Regular cardiac myocyte (primary cell): Measurements from ENCODE around the gene OR8G1. TPM values are rescaled to one million over a fixed set of nuclear protein-coding genes. Genes with fewer than 3 reads are reported as not detected.

Experiments
- total RNA-seq: library from RNA; depleted of rRNA; stranded (reverse); fragments of >200 nt; gene quantifications from 2 replicates; pipeline ENCODE4 v1.2.3, GENCODE V29; 2014

Gene OR8G1, protein sequence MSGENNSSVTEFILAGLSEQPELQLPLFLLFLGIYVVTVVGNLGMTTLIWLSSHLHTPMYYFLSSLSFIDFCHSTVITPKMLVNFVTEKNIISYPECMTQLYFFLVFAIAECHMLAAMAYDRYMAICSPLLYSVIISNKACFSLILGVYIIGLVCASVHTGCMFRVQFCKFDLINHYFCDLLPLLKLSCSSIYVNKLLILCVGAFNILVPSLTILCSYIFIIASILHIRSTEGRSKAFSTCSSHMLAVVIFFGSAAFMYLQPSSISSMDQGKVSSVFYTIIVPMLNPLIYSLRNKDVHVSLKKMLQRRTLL
- not detected in 2 replicates for total RNA-seq

GRCh38 chr11:124240621-124241397 lies at the start of gene OR8G1:
Gene OR8G1, plus strand, starts transcription at chr11:124241095. Its CDS starts 8,581 bp downstream, at chr11:124249676.

GRCh38 chr11:124256076-124256475 lies 15.2 kb downstream of the OR8G1 start, which contains the start of gene OR8G5:
Gene OR8G5, plus strand, starts transcription at chr11:124256376. Its CDS starts 8,556 bp downstream, at chr11:124264932.

Other genes starting within 250 kb of the OR8G1 start
- gene OR10G6, start 245.9 kb upstream of the OR8G1 start, total RNA-seq, result not detected in 2 replicates
- not detected in 2 replicates for gene OR10G4, start 228.1 kb upstream of the OR8G1 start, total RNA-seq
- gene OR10G9, start 218.1 kb upstream of the OR8G1 start, total RNA-seq, result not detected in 2 replicates
- not detected in 2 replicates for gene OR10G8, start 214.3 kb upstream of the OR8G1 start, total RNA-seq
- not detected in 2 replicates for gene OR10G7, start 199.8 kb upstream of the OR8G1 start, total RNA-seq
- 11.5 and 13.5 TPM in 2 replicates for gene VWA5A, start 125.6 kb upstream of the OR8G1 start, total RNA-seq
- not detected in 2 replicates for gene OR10D3, start 57.8 kb upstream of the OR8G1 start, total RNA-seq
- not detected in 2 replicates for gene OR8G5, start 15.3 kb downstream of the OR8G1 start, total RNA-seq
- under 0.01 TPM in 1 of 2 replicates, not detected in the other for gene OR8D1, start 72.9 kb downstream of the OR8G1 start, total RNA-seq
- gene OR8D2, start 79.1 kb downstream of the OR8G1 start, total RNA-seq, result not detected in 2 replicates
- not detected in 2 replicates for gene OR8B2, start 143.4 kb downstream of the OR8G1 start, total RNA-seq
- gene OR8B3, start 157.9 kb downstream of the OR8G1 start, total RNA-seq, result not detected in 2 replicates
- gene OR8B4, start 183.8 kb downstream of the OR8G1 start, total RNA-seq, result not detected in 2 replicates
- not detected in 2 replicates for gene OR8B8, start 204.6 kb downstream of the OR8G1 start, total RNA-seq